HG03571 (cell line): ENCODE results near the gene MATR3.

Experiments used
- ATAC-seq: cut with Tn5 transposase; IDR thresholded peaks from one replicate; pipeline ENCODE4 v1.9.1; 2021; ENCODE audit not compliant: unreplicated experiment

MATR3 gene

DNA sequence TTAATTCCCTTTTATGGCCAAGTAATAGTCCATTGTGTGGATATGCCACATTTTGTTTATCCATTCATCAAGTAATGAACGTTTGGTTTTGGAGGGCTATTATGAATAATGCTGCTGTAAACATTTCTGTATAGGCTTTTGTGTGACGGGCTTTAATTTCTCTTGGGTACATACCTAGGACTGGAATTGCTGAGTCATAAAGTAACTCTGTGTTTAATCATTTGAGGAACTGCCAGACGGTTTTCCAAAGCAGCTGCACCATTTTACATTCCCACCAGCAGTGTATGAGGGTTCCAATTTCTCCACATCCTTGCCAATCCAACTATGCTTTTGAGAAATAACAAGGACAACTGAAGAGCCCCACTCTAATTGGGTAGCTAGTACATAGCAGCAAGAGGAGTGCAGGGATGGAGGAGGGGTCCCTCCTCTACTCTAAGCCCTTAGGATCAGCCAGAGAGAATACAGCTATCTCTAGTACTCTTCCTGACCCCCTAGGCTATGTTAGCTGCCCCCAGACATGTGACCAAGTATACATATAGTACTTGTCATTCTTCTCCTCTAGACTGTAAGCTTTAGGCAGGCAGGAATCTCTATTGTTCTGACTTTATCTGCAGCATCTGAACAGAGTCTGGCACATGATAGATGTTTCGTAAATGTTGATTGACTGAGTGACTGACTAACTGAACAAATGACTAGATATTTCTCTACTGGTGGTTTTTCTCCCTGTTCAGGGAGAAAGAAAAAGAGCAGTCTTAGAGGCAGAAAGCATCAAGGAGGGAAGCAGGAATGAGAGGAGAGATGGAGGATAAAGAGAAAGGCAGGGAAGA is 22.1 kb upstream of the MATR3 start:
- ATAC-seq = no peak

DNA sequence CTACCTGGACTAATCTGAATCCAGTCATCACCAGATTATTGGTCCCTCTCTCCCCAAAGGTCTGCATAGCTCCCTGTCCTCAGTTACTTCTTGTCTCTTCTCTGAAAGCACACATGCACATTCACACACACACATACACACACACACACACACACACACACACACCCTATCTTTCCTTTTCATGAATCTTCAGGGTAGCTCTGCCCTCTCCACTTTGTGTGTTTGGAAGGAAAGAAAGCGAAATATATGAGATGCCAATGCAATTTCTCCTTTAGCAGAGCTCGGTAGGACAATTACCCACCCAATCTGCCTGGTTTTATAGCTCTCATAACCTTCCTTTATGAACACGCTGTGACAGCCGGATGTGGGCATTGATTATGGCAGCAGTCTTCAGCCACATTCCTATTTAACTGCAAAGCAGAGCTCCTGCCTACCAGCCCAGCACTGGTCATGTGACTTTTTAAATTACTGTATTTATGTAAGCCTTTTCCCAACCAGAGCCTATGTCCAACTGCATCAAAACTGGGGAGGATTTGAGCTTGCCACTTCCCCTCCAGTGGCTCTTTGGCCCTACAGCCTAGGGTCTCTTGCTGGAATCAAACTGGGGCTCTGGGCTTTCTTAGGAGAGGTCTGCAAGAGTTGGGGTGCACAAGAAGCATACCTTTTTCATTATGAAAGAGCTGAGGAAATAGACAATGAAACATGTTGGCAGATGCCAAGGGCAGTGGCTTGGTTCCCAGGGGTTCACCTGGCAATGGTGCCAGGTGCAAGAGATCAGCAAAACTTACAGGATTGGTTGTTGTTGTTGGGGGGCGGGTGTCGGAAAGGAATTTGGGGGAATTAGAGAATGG is 20.8 kb upstream of the MATR3 start:
- ATAC-seq = no peak

DNA sequence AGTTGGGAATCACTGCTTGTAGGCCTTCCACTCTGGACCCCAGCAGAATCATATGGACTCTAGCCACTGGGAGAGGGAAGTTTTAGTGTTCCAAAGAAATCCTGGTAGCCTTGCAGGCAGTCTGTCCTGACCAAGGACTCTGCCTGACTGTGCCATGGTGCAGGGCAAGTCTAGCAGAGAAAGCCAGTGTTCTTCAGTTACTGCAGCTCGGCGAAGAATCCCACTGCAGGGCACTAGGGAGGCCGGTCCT is 20.3 kb upstream of the MATR3 start:
- peak; percentile 9 for ATAC-seq

GRCh38 chr5:139273572-139274289 is 19.8 kb upstream of the MATR3 start:
- peak; percentile 76 for ATAC-seq

DNA sequence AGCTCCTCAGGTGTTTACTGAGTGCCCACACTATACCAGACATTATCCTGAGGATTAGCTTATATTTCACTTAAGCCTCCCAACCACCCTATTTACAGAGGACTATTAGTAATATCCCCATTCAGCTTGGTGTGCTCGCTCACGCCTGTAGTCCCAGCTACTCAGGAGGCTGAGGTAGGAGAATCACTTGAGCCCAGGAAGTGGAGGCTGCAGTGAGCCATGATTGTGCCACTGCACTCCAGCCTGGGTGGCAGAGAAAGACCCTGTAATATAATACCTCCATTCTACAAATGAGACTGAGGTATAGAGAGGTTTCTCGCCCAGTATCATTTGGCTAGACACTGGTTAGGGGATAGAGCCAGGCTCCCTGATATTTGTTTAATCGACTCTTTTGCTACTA is 18.0 kb upstream of the MATR3 start:
- no peak for ATAC-seq

DNA sequence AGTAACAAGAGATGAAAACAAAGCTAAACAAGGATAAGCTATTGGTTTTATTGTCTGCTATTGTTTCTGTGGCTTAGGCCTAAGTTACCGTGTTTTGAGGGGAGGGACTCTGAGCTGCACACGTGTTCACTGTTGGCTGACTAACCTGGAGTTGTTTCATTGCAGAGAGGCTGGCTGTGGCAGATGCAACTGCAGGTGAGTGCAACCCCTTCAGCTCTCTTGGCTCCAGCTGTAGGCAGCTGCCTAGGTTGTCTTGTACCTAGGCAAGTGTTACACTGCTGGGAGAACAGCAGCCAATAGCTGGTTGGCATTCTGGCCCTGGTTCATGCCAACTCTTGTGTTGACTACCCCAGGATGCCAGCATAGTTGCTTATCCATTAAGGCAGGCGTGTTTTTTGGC is 17.6 kb upstream of the MATR3 start:
- no peak for ATAC-seq

DNA sequence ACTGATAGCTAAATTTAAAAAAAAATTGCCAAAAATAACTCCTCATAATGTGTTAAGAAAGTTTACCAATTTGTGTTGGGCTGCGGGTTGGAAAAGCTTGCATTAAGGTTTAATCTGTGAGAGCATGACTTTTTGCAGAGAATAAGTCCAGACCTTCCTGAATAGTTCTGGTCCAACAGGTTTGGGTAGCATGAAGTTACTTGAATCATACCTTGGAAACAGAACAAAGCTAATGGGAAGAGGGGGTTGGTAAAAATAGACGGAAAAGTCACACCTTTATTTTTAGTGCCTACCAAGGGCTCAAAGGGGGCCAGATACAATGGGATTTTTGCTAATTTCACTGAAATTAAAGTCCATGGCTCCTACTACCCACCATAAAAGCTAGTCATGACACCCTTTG is 17.1 kb upstream of the MATR3 start:
- no peak for ATAC-seq

DNA sequence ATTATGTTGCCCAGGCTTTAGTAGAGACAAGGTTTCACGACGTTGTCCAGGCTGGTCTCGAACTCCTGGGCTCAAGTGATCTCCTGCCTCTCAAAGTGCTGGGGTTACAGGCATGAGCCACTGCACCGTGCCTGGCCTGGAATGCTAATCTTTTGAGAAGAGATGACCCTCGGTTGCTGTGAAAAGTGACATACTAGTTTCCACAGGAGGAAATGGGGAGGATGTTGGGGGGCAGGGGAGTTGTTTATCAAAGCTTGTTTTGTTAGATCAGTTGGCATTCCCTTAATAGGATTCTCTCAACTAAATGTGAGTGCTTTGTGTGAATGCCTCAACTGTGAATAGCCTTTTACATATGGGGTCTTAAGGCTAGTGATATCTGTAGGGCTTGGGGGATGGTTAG is 16.4 kb upstream of the MATR3 start:
- ATAC-seq = no peak

- ATAC-seq = no peak
Observed at GRCh38 chr5:139278540-139279274, 14.8 kb upstream of the MATR3 start.

- ATAC-seq = no peak
Observed at GRCh38 chr5:139282197-139282557, 11.4 kb upstream of the MATR3 start.

GRCh38 chr5:139283252-139284166 is 10.0 kb upstream of the MATR3 start:
- ATAC-seq = no peak

DNA sequence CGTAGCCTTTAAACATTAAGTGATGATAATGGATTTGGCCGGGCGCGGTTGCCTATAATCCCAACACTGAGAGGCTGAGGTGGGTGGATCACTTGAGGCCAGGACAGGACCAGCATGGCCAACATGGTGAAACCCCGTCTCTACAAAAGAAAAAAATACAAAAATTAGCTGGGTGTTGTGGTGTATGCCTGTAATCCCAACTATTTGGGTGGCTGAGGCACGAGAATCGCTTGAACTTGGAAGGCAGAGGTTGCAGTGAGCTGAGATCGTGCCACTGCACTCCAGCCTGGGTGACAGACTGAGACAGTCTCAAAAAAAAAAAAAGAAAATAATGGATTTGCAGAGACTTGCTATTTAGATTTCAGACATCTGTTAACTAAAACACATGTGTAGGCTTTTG is 9.2 kb upstream of the MATR3 start:
- no peak for ATAC-seq

- no peak for ATAC-seq
Observed at GRCh38 chr5:139285651-139286392, 7.7 kb upstream of the MATR3 start.

GRCh38 chr5:139287890-139288635 is 5.5 kb upstream of the MATR3 start:
- no peak for ATAC-seq

DNA sequence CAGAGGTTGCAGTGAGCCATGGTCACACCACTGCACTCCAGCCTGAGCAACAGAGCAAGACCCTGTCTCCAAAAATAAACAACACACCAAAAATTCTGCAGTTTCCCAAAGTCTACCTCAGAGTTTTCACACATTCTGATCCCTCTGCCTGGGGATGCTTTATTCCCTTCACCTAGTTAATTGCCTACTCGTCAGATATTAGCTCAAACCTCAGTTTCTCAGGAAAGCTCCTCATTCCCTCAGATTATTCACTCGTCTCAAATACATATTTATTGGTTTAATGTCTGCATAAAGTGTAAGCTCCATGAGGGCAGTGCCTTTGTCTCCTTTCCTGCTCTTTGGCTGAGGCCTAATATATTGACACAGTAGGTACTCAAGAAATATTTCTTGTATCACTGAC is 2.5 kb upstream of the MATR3 start:
- no peak for ATAC-seq

DNA sequence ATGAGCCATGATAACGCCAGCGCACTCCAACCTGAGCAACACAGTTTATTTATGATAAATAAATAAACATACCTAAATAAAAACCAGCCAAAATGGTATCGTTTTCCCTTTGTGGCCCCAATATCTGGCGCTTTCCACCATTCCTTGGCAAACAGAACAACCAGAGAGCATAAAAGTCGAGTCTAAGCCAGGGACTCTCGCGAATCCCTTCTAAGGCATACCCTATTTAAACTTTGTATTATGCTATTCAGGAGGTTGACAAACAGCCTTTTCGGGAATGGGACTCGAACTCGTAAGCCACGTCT is 386 bp upstream of the MATR3 start:
- ATAC-seq = no peak

DNA sequence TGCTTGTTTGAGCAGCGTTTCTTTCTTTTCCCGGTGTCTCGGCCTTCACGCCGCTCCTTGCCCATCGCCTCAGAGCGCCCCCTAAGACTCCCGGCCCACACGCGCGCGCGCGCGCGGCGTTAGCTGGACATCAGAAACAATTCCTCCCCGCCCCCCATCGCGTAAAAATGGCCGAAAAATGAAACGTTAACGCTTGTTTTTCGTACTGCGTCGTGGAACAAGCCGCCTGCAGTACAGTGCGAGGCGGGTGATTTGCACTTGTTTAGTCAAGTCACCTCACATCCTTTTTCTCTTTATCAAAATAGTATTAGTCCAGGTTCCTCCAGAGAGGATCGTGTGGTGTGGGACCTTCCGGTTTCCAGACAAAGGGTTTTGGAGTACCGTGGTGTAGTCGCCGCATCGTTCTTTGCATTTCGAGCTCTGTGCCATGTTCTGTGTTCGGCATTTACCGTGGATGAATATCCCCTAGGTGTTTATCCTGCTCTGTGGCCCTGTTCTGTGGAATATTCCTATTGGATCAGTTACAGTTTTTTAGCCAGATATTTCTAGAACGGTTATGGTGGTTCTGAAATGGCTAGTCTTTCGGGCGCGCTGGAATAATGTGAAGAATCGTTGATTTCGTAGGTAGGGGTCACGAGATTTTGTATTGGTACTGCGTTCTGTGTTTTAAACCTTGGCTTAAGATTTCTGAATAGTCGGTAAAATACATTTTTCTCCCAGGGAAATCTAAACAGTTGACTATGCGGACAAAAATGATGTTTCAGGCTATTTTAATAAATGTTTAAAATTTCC is 1.0 kb downstream of the MATR3 start:
- ATAC-seq = peak; percentile 41

GRCh38 chr5:139295346-139296057 is 2.0 kb downstream of the MATR3 start:
- no peak for ATAC-seq
